K562 (cell line): Measurements from ENCODE around the gene RDM1. TPM values are rescaled to one million over a fixed set of nuclear protein-coding genes. Genes with fewer than 3 reads are reported as not detected.

ENCODE experiments used
- ATAC-seq: fragments of 200-7000 bp; cut with Tn5 transposase; 3 replicates; pipeline ENCODE4 v1.9.1; 2020; ENCODE audit warnings: moderate library complexity
- BruUV-seq: library from RNA; stranded (reverse); fragments of 400-500 nt; replicated peaks from 2 replicates; lab custom pipeline; 2021; lab: Mats Ljungman, UMichigan
- CTCF ChIA-PET: fragments of 300-600 bp; formaldehyde crosslinking; extraction: SDS; loops from one replicate; lab custom pipeline; 2021; ENCODE audit warnings: low intra/inter-chr PET ratio; lab: Yijun Ruan, JAX
- POLR2A ChIA-PET: fragments of 300-600, 350-650 bp; sonication (Branson Sonifier 250); formaldehyde crosslinking; extraction: SDS; loops from one replicate; lab custom pipeline; 2021; ENCODE audit warnings: antibody characterized with exemption, inconsistent platforms; lab: Yijun Ruan, JAX
- DNase-seq, 4 experiments: peaks; one replicate each; pipeline versions ENCODE4 v3.0.0 to v3.0.0-alpha.2; 2011 to 2018; ENCODE audit warnings: low spot score in 3 of 4, mixed read lengths in 3 of 4; ENCODE audit errors: extremely low read depth in 1 of 4
- FAIRE-seq: peaks from 2 replicates; lab custom pipeline; 2011; peaks lifted over from hg19 to GRCh38; lab: Jason Lieb, UNC
- H2AFZ ChIP-seq: 2 replicates; pipeline ENCODE4 v1.6.0; 2011; ENCODE audit warnings: low read depth, low read length, control low read depth, inconsistent platforms
- H3K27ac ChIP-seq: fragments of 200-600 bp; 3 replicates; pipeline ENCODE4 v1.8.0; 2011; ENCODE audit warnings: low read depth, mild to moderate bottlenecking, control low read depth, inconsistent platforms, low read length, moderate library complexity, mixed read lengths; ENCODE audit errors: extremely low read depth
- H3K27me3 ChIP-seq, 2 experiments: fragments of 300-600 bp in 1 of 2; 2 replicates in 1 of 2; 3 replicates in 1 of 2; pipeline versions ENCODE4 v1.6.0 to v1.8.0; 2011; ENCODE audit warnings: inconsistent platforms in 2 of 2, low read length in 2 of 2, mild to moderate bottlenecking in 1 of 2, mixed read lengths in 1 of 2, moderate library complexity in 1 of 2; ENCODE audit not compliant: control insufficient read depth in 2 of 2, insufficient read depth in 2 of 2
- H3K36me3 ChIP-seq: fragments of 300-600 bp; 3 replicates; pipeline ENCODE4 v1.8.0; 2011; ENCODE audit warnings: mild to moderate bottlenecking, low read length, inconsistent platforms; ENCODE audit not compliant: control insufficient read depth, insufficient read depth
- H3K4me1 ChIP-seq, 2 experiments: fragments of 200-600 bp in 1 of 2; replicated peaks in 1 of 2; 2 replicates in 1 of 2; 3 replicates in 1 of 2; pipeline versions ENCODE4 v1.5.1 to v1.8.0; 2011; ENCODE audit warnings: inconsistent platforms in 2 of 2, low read length in 2 of 2, mild to moderate bottlenecking in 1 of 2, mixed read lengths in 1 of 2, moderate library complexity in 1 of 2; ENCODE audit not compliant: control insufficient read depth in 2 of 2, insufficient read depth in 2 of 2
- H3K4me2 ChIP-seq: 2 replicates; pipeline ENCODE4 v1.6.1; 2011; ENCODE audit warnings: low read length, control low read depth, inconsistent platforms, mixed read lengths; ENCODE audit not compliant: insufficient read depth
- H3K4me3 ChIP-seq: fragments of 200-600 bp; sonication (generic), shearing (Covaris generic); 2 replicates; pipeline ENCODE4 v1.5.1; 2016; ENCODE audit warnings: control low read depth, inconsistent platforms
- H3K79me2 ChIP-seq: fragments of 200-600 bp; 3 replicates; pipeline ENCODE4 v1.8.0; 2011; ENCODE audit warnings: low read length, inconsistent platforms; ENCODE audit not compliant: control insufficient read depth, insufficient read depth
- H3K9ac ChIP-seq, 2 experiments: 2 replicates each; pipeline versions ENCODE4 v1.6.0 to v1.6.1; 2011; ENCODE audit warnings: low read depth in 2 of 2, low read length in 2 of 2, control low read depth in 1 of 2, inconsistent platforms in 1 of 2, mild to moderate bottlenecking in 1 of 2, mixed read lengths in 1 of 2; ENCODE audit not compliant: insufficient read depth in 1 of 2
- H3K9me1 ChIP-seq: one replicate; pipeline ENCODE4 v1.6.0; 2011; ENCODE audit warnings: inconsistent platforms, mild to moderate bottlenecking, low read length, moderate library complexity; ENCODE audit not compliant: control insufficient read depth, insufficient read depth
- H3K9me3 ChIP-seq: replicated peaks from 2 replicates; pipeline ENCODE4 v1.5.1; 2011; ENCODE audit warnings: low read depth, low read length, inconsistent platforms; ENCODE audit not compliant: control insufficient read depth, insufficient read depth
- H4K20me1 ChIP-seq: replicated peaks from 2 replicates; pipeline ENCODE4 v1.6.1; 2011; ENCODE audit warnings: low read length, inconsistent platforms, mixed read lengths; ENCODE audit not compliant: control insufficient read depth, insufficient read depth
- FOXA1 ChIP-seq: fragments of 450-650 bp; IDR thresholded peaks from 2 replicates; pipeline ENCODE4 v1.6.1; 2016; ENCODE audit warnings: mild to moderate bottlenecking, borderline replicate concordance
- HDAC1 ChIP-seq, 2 experiments: fragments of 450-650 bp; IDR thresholded peaks; 2 replicates each; pipeline ENCODE4 v1.6.1; 2016 to 2017; ENCODE audit warnings: inconsistent platforms in 1 of 2, mild to moderate bottlenecking in 1 of 2, moderate library complexity in 1 of 2
- NR3C1 ChIP-seq: sonication (generic); formaldehyde crosslinking; IDR thresholded peaks from 2 replicates; pipeline ENCODE4 v1.8.1; 2022; ENCODE audit warnings: missing genetic modification reagents
- ZNF318 ChIP-seq, 2 experiments: fragments of 450-650 bp; IDR thresholded peaks; 2 replicates each; pipeline ENCODE4 v1.6.1; 2016; ENCODE audit warnings: mild to moderate bottlenecking in 2 of 2, borderline replicate concordance in 1 of 2, low read depth in 1 of 2, moderate library complexity in 1 of 2
- WGBS: fragments of 100-300 bp; shearing (Covaris generic); methylation state at CpG from one replicate; pipeline ENCODE4 v1.1.6; 2016; ENCODE audit warnings: low coverage, mixed read lengths; ENCODE audit not compliant: insufficient coverage; ENCODE audit errors: missing lambda C conversion rate; 5-methylcytosine and 5-hydroxymethylcytosine counted together
- in situ Hi-C: fragments of 300-500 bp; cut with MboI; formaldehyde crosslinking; loops from 4 replicates; pipeline ENCODE4 v1.15.0; 2018; ENCODE audit warnings: inconsistent platforms, mixed read lengths
- intact Hi-C: fragments of 100-400 bp; cut with micrococcal nuclease; formaldehyde crosslinking; loops from 2 replicates; pipeline ENCODE4 v1.14.2; 2022
- polyA plus RNA-seq, 8 experiments: library from polyadenylated mRNA; depleted of rRNA in 4 of 8; stranded (reverse) in 5 of 8; unstranded in 3 of 8; fragments of >200 nt; fragmentation: Nextera tagmentation in 2 of 8; fragmentation: Illumina TruSeq in 1 of 8; extraction: Ambion mirVana in 2 of 8; extraction: Trizol in 1 of 8; gene quantifications; 2 replicates each; pipeline versions ENCODE4 v1.2.1 to v1.2.3, GENCODE V29; 2011 to 2014; ENCODE audit warnings: inconsistent platforms in 1 of 8, missing spikeins in 1 of 8
- total RNA-seq, 7 experiments: library from RNA; depleted of rRNA in 6 of 7; stranded (reverse); fragments of >200 nt in 6 of 7; fragmentation: Illumina TruSeq in 2 of 7; extraction: Trizol in 2 of 7; gene quantifications; 2 replicates each; pipeline versions ENCODE4 v1.2.1 to v1.2.3, GENCODE V29; 2011 to 2021; ENCODE audit warnings: low replicate concordance in 1 of 7

Gene RDM1
- total and polyA plus RNA-seq, 9 of the 15 experiments (the other 6 are each of a cell fraction or from before 2014, with no cell fraction given): 2.5 to 11.2 (median 5.4) TPM

- POLR2A ChIA-PET: interaction anchor here (1.2 to 1.3 kb wide), 2 partner anchors 9 to 13 kb away, joined by 4 to 6 read pairs; no protein-coding TSS in a partner anchor
- Histone ChIP-seq H3K27me3 (no peaks in the 10 kb centered on the region), H3K9me3 (no peaks in the 10 kb centered on the region), H3K4me3 (no peak overlapping the region), H3K9me1 (peaks cover 3% of the 10 kb centered on the region), H3K4me1 (peaks cover 7 to 18% of the 10 kb centered on the region in 2 experiments; a peak in 3 of 5 replicates), H3K27ac (no peak overlapping the region), H3K9ac (no peak overlapping the region), H3K79me2 (no peaks in the 10 kb centered on the region), H3K36me3 (no peaks in the 10 kb centered on the region), H3K4me2 (no peak overlapping the region), H4K20me1 (no peaks in the 10 kb centered on the region), H2AFZ (no peak overlapping the region)
- FAIRE-seq: no peak
- DNase-seq: no peak
- 38% methylated on average over 3 of the region's 4 CpGs for WGBS
- intact Hi-C loops (loop anchor here (5.0 to 10.0 kb wide), 2 partner anchors 97 to 179 kb away; partner anchors contain the start of gene C17orf50), in situ Hi-C loops (no loop called here)
- ATAC-seq: no peak
- CTCF ChIA-PET: no interaction called here
- no TSS peak for BruUV-seq
- TF ChIP-seq FOXA1: no peak
- no peak for TF ChIP-seq HDAC1 (IDR thresholded peaks at IDR 0.05)
- TF ChIP-seq ZNF318 (IDR thresholded peaks at IDR 0.05; ENCODE audit: borderline replicate concordance in 1 of 2, low read depth in 1 of 2): no peak
- TF ChIP-seq NR3C1 (CRISPR knock-in tag): no peak
Observed at GRCh38 chr17:35944151-35944550, 13.6 kb upstream of the RDM1 start.
